HepG2 (cell line): ENCODE results near the gene ANKRD11. TPM values are rescaled to one million over a fixed set of nuclear protein-coding genes. Genes with fewer than 3 reads are reported as not detected.

Source experiments
- DMTF1 ChIP-seq: sonication (generic); formaldehyde crosslinking; IDR thresholded peaks from 2 replicates; pipeline ENCODE4 v1.4.0; 2020; ENCODE audit warnings: mild to moderate bottlenecking, missing genetic modification reagents
- GRHL1 ChIP-seq: sonication (generic); formaldehyde crosslinking; conservative IDR thresholded peaks from 2 replicates; pipeline ENCODE4 v1.8.0; 2022; ENCODE audit warnings: missing genetic modification reagents
- MIXL1 ChIP-seq: IDR thresholded peaks from 2 replicates; pipeline ENCODE4 v1.6.1; 2016
- MXD4 ChIP-seq: IDR thresholded peaks from 2 replicates; pipeline ENCODE4 v1.6.1; 2016; ENCODE audit warnings: mild to moderate bottlenecking, missing biosample characterization, missing genetic modification reagents
- POLR2AphosphoS2 ChIP-seq: IDR thresholded peaks from 2 replicates; pipeline ENCODE4 v1.6.1; 2011; ENCODE audit warnings: low read depth, low read length, improper control_type of control experiment
- SATB2 ChIP-seq: sonication (generic); formaldehyde crosslinking; IDR thresholded peaks from 2 replicates; pipeline ENCODE4 v1.5.0; 2020; ENCODE audit warnings: missing genetic modification reagents
- TCF7L2 ChIP-seq: IDR thresholded peaks from 2 replicates; pipeline ENCODE4 v1.6.1; 2011; ENCODE audit warnings: mild to moderate bottlenecking, low read depth, low read length, moderate library complexity
- TFAP4 ChIP-seq: sonication (generic); IDR thresholded peaks from 2 replicates; pipeline ENCODE4 v1.6.1; 2016; ENCODE audit warnings: low read depth, borderline replicate concordance
- ZHX1 ChIP-seq: sonication (generic); formaldehyde crosslinking; IDR thresholded peaks from 2 replicates; pipeline ENCODE4 v1.8.1; 2022; ENCODE audit warnings: low read depth, mild to moderate bottlenecking, missing genetic modification reagents
- ZNF274 ChIP-seq: sonication (generic); formaldehyde crosslinking; IDR thresholded peaks from 2 replicates; pipeline ENCODE4 v1.5.1; 2020; ENCODE audit warnings: mild to moderate bottlenecking, missing genetic modification reagents
- ZNF383 ChIP-seq: sonication (generic); formaldehyde crosslinking; IDR thresholded peaks from 2 replicates; pipeline ENCODE4 v1.4.0; 2020; ENCODE audit warnings: missing genetic modification reagents, mild to moderate bottlenecking, borderline replicate concordance
- ZNF543 ChIP-seq: sonication (generic); formaldehyde crosslinking; IDR thresholded peaks from 2 replicates; pipeline ENCODE4 v1.4.0; 2020; ENCODE audit warnings: mild to moderate bottlenecking, missing genetic modification reagents
- ZNF770 ChIP-seq: sonication (generic); formaldehyde crosslinking; IDR thresholded peaks from 2 replicates; pipeline ENCODE4 v1.5.0; 2020; ENCODE audit warnings: mild to moderate bottlenecking, missing genetic modification reagents
- polyA plus RNA-seq, 8 experiments: library from polyadenylated mRNA; depleted of rRNA in 3 of 8; stranded (reverse) in 7 of 8; unstranded in 1 of 8; fragments of >200 nt; fragmentation: Illumina TruSeq in 4 of 8; extraction: Trizol in 4 of 8; gene quantifications; 2 replicates each; pipeline versions ENCODE4 v1.2.1 to v1.2.3, GENCODE V29; 2011 to 2016; ENCODE audit warnings: low read depth in 4 of 8, missing spikeins in 1 of 8, mixed read lengths in 1 of 8; ENCODE audit not compliant: insufficient read depth in 1 of 8
- total RNA-seq, 5 experiments: library from RNA; depleted of rRNA; stranded (reverse); fragments of >200 nt; fragmentation: Illumina TruSeq; extraction: Trizol; gene quantifications; 2 replicates each; pipeline ENCODE4 v1.2.3, GENCODE V29; 2016; ENCODE audit warnings: low read depth in 1 of 5
- TF ChIP-seq, protein P1 (sequence below): sonication (generic); formaldehyde crosslinking; IDR thresholded peaks from 2 replicates; pipeline ENCODE4 v1.8.1; 2023; ENCODE audit warnings: mild to moderate bottlenecking, missing genetic modification reagents, borderline replicate concordance
- TF ChIP-seq, protein P2 (sequence below): sonication (generic); formaldehyde crosslinking; IDR thresholded peaks from 2 replicates; pipeline ENCODE4 v1.4.0; 2020; ENCODE audit warnings: mild to moderate bottlenecking, missing genetic modification reagents
- TF ChIP-seq, protein P3 (sequence below), 2 experiments: fragments of 450-650 bp in 1 of 2; sonication (generic) in 1 of 2; formaldehyde crosslinking; IDR thresholded peaks; 2 replicates each; pipeline versions ENCODE4 v1.5.0 to v1.8.0; 2020 to 2022; ENCODE audit warnings: mild to moderate bottlenecking in 1 of 2, missing genetic modification reagents in 1 of 2

The ANKRD11 gene
- total and polyA plus RNA-seq, 2 of the 13 experiments (the other 11 are each of a cell fraction or from before 2014, with no cell fraction given): 21.4 to 38.4 TPM

DNA sequence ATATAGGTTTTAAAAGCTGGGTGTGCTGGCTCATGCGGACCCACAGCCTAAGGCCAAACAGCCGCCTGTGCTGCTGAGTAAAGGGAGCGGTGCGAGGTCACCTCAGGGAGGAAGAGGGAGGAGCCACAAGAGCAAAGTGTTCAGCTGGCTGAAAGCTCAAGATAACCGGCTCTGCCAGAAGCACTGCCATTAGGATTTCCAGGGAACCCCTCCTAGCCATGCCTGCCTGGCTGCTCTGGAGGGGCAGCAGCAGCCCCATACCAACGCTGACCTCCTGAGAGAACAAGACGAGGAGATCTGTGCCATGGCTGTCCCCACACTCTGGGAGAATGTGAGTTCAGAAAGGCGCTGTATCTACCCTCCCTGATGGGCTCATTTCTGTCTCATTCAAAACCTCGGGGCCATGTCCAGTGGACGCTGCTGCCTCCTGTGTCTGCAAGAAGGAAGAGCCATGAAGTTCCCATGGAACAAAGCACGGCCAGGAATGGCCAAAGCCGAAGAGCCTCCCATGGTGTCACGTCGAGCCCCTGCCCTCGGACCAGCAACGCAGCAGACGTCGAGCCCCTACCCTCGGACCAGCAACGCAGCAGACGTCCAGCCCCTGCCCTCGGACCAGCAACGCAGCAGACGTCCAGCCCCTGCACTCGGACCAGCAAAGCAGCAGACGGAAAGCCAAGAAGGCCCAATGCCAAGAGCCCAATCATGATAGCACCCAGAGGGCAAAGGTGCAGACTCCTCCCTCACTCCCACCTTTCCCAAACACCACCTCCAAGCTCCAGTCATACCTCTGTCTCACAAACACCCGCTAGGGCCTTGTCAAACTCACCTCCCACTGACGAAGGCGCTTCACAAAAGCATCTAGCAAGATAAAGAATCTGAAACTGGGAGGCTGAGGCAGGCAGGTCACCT is 107.0 kb downstream of the ANKRD11 start (continued):
- no peak for TF ChIP-seq ZNF770 (CRISPR knock-in tag)
- peak; percentile 55; the same call in 1 of the 2 replicates for TF ChIP-seq TFAP4
- TF ChIP-seq ZHX1 (CRISPR knock-in tag): 0 out of 2 replicates have a peak, but pooled peaks have one; percentile 38
- no peak for TF ChIP-seq GRHL1 (CRISPR knock-in tag)
- TF ChIP-seq, protein P1, sequence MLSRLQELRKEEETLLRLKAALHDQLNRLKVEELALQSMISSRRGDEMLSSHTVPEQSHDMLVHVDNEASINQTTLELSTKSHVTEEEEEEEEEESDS (CRISPR knock-in tag): no peak
- TF ChIP-seq POLR2AphosphoS2: no peak
- no peak for TF ChIP-seq TCF7L2
- TF ChIP-seq SATB2 (CRISPR knock-in tag): no peak
- TF ChIP-seq MIXL1 (CRISPR knock-in tag): no peak
- TF ChIP-seq ZNF274 (CRISPR knock-in tag): no peak
- TF ChIP-seq, protein P2, sequence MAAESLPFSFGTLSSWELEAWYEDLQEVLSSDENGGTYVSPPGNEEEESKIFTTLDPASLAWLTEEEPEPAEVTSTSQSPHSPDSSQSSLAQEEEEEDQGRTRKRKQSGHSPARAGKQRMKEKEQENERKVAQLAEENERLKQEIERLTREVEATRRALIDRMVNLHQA: no peak
- no peak for TF ChIP-seq ZNF543
- no peak for TF ChIP-seq DMTF1 (CRISPR knock-in tag)
- no peak for TF ChIP-seq ZNF383 (CRISPR knock-in tag)
- TF ChIP-seq, protein P3, sequence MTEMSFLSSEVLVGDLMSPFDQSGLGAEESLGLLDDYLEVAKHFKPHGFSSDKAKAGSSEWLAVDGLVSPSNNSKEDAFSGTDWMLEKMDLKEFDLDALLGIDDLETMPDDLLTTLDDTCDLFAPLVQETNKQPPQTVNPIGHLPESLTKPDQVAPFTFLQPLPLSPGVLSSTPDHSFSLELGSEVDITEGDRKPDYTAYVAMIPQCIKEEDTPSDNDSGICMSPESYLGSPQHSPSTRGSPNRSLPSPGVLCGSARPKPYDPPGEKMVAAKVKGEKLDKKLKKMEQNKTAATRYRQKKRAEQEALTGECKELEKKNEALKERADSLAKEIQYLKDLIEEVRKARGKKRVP (CRISPR knock-in tag; IDR thresholded peaks at IDR 0.05): no peak
- peak; percentile 27; the same call in 1 of the 2 replicates for TF ChIP-seq MXD4 (CRISPR knock-in tag)
